Spleen (tissue), 11 donors: ENCODE results near the gene JAGN1. TPM values are rescaled to one million over a fixed set of nuclear protein-coding genes. Genes with fewer than 3 reads are reported as not detected.
"Not testable (repeated sequence)": the region's sequence is repeated elsewhere in the genome, so short reads cannot be mapped to it uniquely, and the experiment has no call there.

Experiments
- DNase-seq: peaks from one replicate; pipeline ENCODE4 v3.0.0-alpha.2; 2020
- H3K27ac ChIP-seq, 8 donors: fragments of 200-600 bp; sonication (generic) in 7 of 8; 1 replicate in 4 of 8; 2 replicates in 4 of 8; pipeline versions ENCODE4 v1.5.0 to v1.8.0; 2016 to 2021; ENCODE audit warnings: inconsistent platforms in 4 of 8, mild to moderate bottlenecking in 4 of 8, moderate library complexity in 1 of 8
- H3K27me3 ChIP-seq, 7 donors: fragments of 200-600 bp; sonication (generic) in 6 of 7; replicated peaks in 1 of 7; 1 replicate in 4 of 7; 2 replicates in 3 of 7; pipeline versions ENCODE4 v1.5.0 to v1.8.0; 2016 to 2021; ENCODE audit warnings: inconsistent platforms in 3 of 7, mild to moderate bottlenecking in 1 of 7
- H3K36me3 ChIP-seq, 6 donors: fragments of 200-600 bp; sonication (generic) in 5 of 6; 1 replicate in 4 of 6; 2 replicates in 2 of 6; pipeline versions ENCODE4 v1.5.0 to v1.8.0; 2016 to 2021; ENCODE audit warnings: inconsistent platforms in 2 of 6
- H3K4me1 ChIP-seq, 6 donors: fragments of 200-600 bp; sonication (generic) in 5 of 6; 1 replicate in 3 of 6; 2 replicates in 3 of 6; pipeline versions ENCODE4 v1.5.0 to v1.8.0; 2016 to 2021; ENCODE audit warnings: inconsistent platforms in 3 of 6
- H3K4me3 ChIP-seq, 8 donors: fragments of 200-600 bp; sonication (generic) in 7 of 8; 1 replicate in 4 of 8; 2 replicates in 4 of 8; pipeline versions ENCODE4 v1.5.0 to v1.8.0; 2016 to 2021; ENCODE audit warnings: inconsistent platforms in 4 of 8, mild to moderate bottlenecking in 4 of 8, moderate library complexity in 2 of 8
- H3K9me3 ChIP-seq, 8 donors: fragments of 200-600 bp; sonication (generic) in 7 of 8; 1 replicate in 4 of 8; 2 replicates in 4 of 8; pipeline versions ENCODE4 v1.5.0 to v1.8.0; 2016 to 2021; ENCODE audit warnings: inconsistent platforms in 4 of 8
- CTCF ChIP-seq, 11 experiments: fragments of 200-600 bp in 7 of 11; fragments of 450-650 bp in 4 of 11; sonication (generic) in 4 of 11; IDR thresholded peaks in 8 of 11; conservative IDR thresholded peaks in 3 of 11; 1 replicate in 7 of 11; 2 replicates in 4 of 11; pipeline versions ENCODE4 v1.4.0 to v1.8.0; 2016 to 2021; ENCODE audit warnings: antibody characterized with exemption in 11 of 11, inconsistent platforms in 4 of 11, mild to moderate bottlenecking in 1 of 11
- POLR2A ChIP-seq, 3 donors: fragments of 450-650 bp; IDR thresholded peaks; one replicate each; pipeline ENCODE4 v1.5.1; 2017; ENCODE audit warnings: antibody characterized with exemption in 3 of 3, mild to moderate bottlenecking in 1 of 3
- POLR2AphosphoS5 ChIP-seq, 3 donors: sonication (generic); formaldehyde crosslinking; IDR thresholded peaks; one replicate each; pipeline ENCODE4 v1.5.1; 2017; ENCODE audit warnings: antibody characterized with exemption in 3 of 3
- WGBS, 5 donors: extraction: QIAGEN DNeasy Blood & Tissue Kit in 3 of 5; methylation state at CpG; one replicate each; pipeline versions ENCODE4 v1.1.5 to v1.1.7; 2013 to 2018; 5-methylcytosine and 5-hydroxymethylcytosine counted together
- intact Hi-C: fragments of 100-400 bp; cut with DNase I; formaldehyde crosslinking; loops from one replicate; pipeline ENCODE4 v1.15.0; 2023; ENCODE audit warnings: low total_unique reads
- polyA plus RNA-seq, 3 donors: library from polyadenylated mRNA; stranded (reverse); fragments of 200-250 nt; gene quantifications; one replicate each; pipeline ENCODE4 v1.2.1, GENCODE V29; 2013
- total RNA-seq, 7 donors: library from RNA; depleted of rRNA in 3 of 7; stranded (reverse); fragments of >200 nt in 3 of 7; fragmentation: NEBNext Ultra II Directional in 4 of 7; extraction: Animal tissue kit (Norgen Biotek cat#: 25700) in 4 of 7; gene quantifications; one replicate each; pipeline versions ENCODE4 v1.1.0 to v1.2.1, GENCODE V29; 2016 to 2021
- donor health status: healthy with polysubstance abuse.
- donor health status: DM: no; HTN: no; CAD: no; lungs with moderate emphysema.
- donor health status: DM: no; HTN: no; CAD: no.
- donor health status: Bipolar disorder and iron deficiency.
- donor health status: healthy.
- donor health status: DM: no; HTN: no; CAD: no.
- donor health status: DM: yes; HTN: yes; CAD: no.

Gene JAGN1
- total and polyA plus RNA-seq, 10 donors: 17.1 to 41.3 (median 25.9) TPM

- DNase-seq: no peak
- intact Hi-C loops: no loop called here
- no peak overlapping the region for H3K4me3 ChIP-seq
- 91 to 96% (median 93%) methylated on average over 6 of the region's 6 CpGs for WGBS, 5 donors
- H3K9me3 ChIP-seq: no peaks in the 10 kb centered on the region
- no peaks in the 10 kb centered on the region for H3K27me3 ChIP-seq
- H3K4me1 ChIP-seq: peaks cover 0 to 3% (median 0%) of the 10 kb centered on the region in 6 donors
- TF ChIP-seq POLR2AphosphoS5 (IDR thresholded peaks at IDR 0.05) (no peak), POLR2A (IDR thresholded peaks at IDR 0.05) (no peak), CTCF (IDR thresholded peaks at IDR 0.05 in 8 of 11, conservative IDR thresholded peaks at IDR 0.05 in 3 of 11) (no peak)
- H3K36me3 ChIP-seq: no peaks in the 10 kb centered on the region
- no peak overlapping the region for H3K27ac ChIP-seq
Measured at GRCh38 chr3:9852528-9852927, 37.9 kb upstream of the JAGN1 start.

- H3K27ac ChIP-seq, H3K4me3 ChIP-seq, DNase-seq, H3K4me1 ChIP-seq, H3K27me3 ChIP-seq, intact Hi-C loops, H3K36me3 ChIP-seq, H3K9me3 ChIP-seq: not testable (repeated sequence)
- WGBS, 5 donors: 85 to 92% (median 86%) methylated on average over 11 of the region's 11 CpGs
Measured at GRCh38 chr3:9854291-9854940, 36.0 kb upstream of the JAGN1 start.

GRCh38 chr3:9855594-9855993 is 34.8 kb upstream of the JAGN1 start:
- TF ChIP-seq POLR2A (IDR thresholded peaks at IDR 0.05): no peak
- no peak for DNase-seq
- no peak overlapping the region for H3K27ac ChIP-seq

GRCh38 chr3:9859530-9860025 is 30.8 kb upstream of the JAGN1 start:
- Histone ChIP-seq H3K4me3 (no peak overlapping the region), H3K4me1 (peaks cover 0 to 24% (median 14%) of the 10 kb centered on the region in 6 donors), H3K27ac (no peak overlapping the region), H3K27me3 (peaks cover 0 to 16% (median 0%) of the 10 kb centered on the region in 7 donors), H3K9me3 (no peaks in the 10 kb centered on the region), H3K36me3 (no peaks in the 10 kb centered on the region)
- no peak for TF ChIP-seq POLR2A (IDR thresholded peaks at IDR 0.05)
- no peak for TF ChIP-seq POLR2AphosphoS5 (IDR thresholded peaks at IDR 0.05)
- no peak for TF ChIP-seq CTCF (IDR thresholded peaks at IDR 0.05 in 8 of 11, conservative IDR thresholded peaks at IDR 0.05 in 3 of 11)
- intact Hi-C loops: no loop called here
- peak; percentile 53 for DNase-seq
- 74 to 93% (median 89%) methylated on average over 3 to 12 of the region's 12 CpGs for WGBS, 5 donors

More at GRCh38 chr3:9855594-9855993, 34.8 kb upstream of the JAGN1 start:
- intact Hi-C loops: no loop called here
- Histone ChIP-seq H3K4me1 (no peaks in the 10 kb centered on the region), H3K36me3 (no peaks in the 10 kb centered on the region), H3K9me3 (no peaks in the 10 kb centered on the region), H3K27me3 (no peaks in the 10 kb centered on the region), H3K4me3 (no peak overlapping the region)
- 89 to 100% (median 94%) methylated on average over 3 of the region's 3 CpGs for WGBS, 5 donors

- Histone ChIP-seq H3K27me3 (peaks cover 0 to 16% (median 0%) of the 10 kb centered on the region in 7 donors), H3K4me1 (peaks cover 0 to 29% (median 16%) of the 10 kb centered on the region in 6 donors), H3K4me3 (no peak overlapping the region), H3K27ac (no peak overlapping the region), H3K9me3 (no peaks in the 10 kb centered on the region), H3K36me3 (no peaks in the 10 kb centered on the region)
- intact Hi-C loops: no loop called here
- TF ChIP-seq POLR2A (IDR thresholded peaks at IDR 0.05) (no peak), CTCF (IDR thresholded peaks at IDR 0.05 in 8 of 11, conservative IDR thresholded peaks at IDR 0.05 in 3 of 11) (no peak), POLR2AphosphoS5 (IDR thresholded peaks at IDR 0.05) (no peak)
- DNase-seq: peak; percentile 16
- WGBS, 5 donors: 78 to 93% (median 81%) methylated on average over 4 of the region's 4 CpGs
Measured at GRCh38 chr3:9861201-9861600, 29.2 kb upstream of the JAGN1 start.
